ENCODE measurements around the gene NR1D2. TPM values are rescaled to one million over a fixed set of nuclear protein-coding genes. Genes with fewer than 3 reads are reported as not detected.
"Not testable (repeated sequence)": the region's sequence is repeated elsewhere in the genome, so short reads cannot be mapped to it uniquely, and the experiment has no call there.

Gene NR1D2
- total RNA-seq, 1 experiment from 2014 or later = 37.2 TPM

- Histone ChIP-seq H3K4me1 (replicated peaks) (peaks cover 15% of the 10 kb centered on the region; the same call in 1 of the 2 replicates), H3K36me3 (peaks cover 48% of the 10 kb centered on the region), H3K4me3 (peak overlapping the region; percentile 68)
- not testable (repeated sequence) for H3K9me3 ChIP-seq (replicated peaks); DNase-seq (ENCODE audit: low read depth in 1 of 2, low spot score in 2 of 2); H3K27me3 ChIP-seq (replicated peaks); H3K27ac ChIP-seq
Measured at GRCh38 chr3:23918331-23918730, 26.8 kb upstream of the NR1D2 start.

DNA sequence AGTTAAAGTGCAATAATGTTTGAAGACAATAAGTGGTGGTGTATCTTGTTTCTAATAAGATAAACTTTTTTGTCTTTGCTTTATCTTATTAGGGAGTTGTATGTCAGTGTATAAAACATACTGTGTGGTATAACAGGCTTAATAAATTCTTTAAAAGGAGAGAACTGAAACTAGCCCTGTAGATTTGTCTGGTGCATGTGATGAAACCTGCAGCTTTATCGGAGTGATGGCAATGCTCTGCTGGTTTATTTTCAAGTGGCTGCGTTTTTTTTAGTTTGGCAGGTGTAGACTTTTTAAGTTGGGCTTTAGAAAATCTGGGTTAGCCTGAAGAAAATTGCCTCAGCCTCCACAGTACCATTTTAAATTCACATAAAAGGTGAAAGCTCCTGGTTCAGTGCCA lies 25.5 kb upstream of the NR1D2 start:
- Histone ChIP-seq H3K9me3 (replicated peaks) (no peaks in the 10 kb centered on the region), H3K4me3 (no peak overlapping the region), H3K27me3 (replicated peaks) (no peaks in the 10 kb centered on the region), H3K36me3 (peaks cover 48% of the 10 kb centered on the region), H3K4me1 (replicated peaks) (peaks cover 15% of the 10 kb centered on the region; the same call in 1 of the 2 replicates), H3K27ac (no peak overlapping the region)
- DNase-seq (ENCODE audit: low read depth in 1 of 2, low spot score in 2 of 2) = no peak

DNA sequence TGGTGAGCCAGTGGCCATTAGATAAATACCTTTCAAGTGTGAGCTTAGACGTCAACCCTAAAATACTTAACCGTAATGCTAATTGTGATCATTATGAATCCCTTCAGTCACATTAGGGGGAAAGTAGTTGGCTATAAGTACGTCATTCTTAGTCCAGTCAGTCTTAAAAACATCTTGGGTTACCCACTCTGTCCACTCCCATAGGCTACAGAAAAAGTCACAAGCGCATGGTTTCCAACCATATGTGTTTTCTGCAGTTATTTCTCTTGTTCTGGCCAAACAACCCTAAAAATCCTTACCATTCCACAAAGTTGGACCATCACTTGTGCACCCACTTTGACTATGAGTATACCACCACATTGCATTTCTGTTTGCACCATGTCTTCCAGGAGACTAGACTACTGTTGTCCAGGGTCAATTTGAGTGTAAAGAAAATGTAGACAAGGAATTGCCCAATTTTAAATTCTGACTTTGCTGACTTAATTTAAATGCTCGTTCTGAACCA lies 24.9 kb upstream of the NR1D2 start:
- H3K27ac ChIP-seq = no peak overlapping the region
- H3K4me3 ChIP-seq = no peak overlapping the region
- no peak for DNase-seq (ENCODE audit: low read depth in 1 of 2, low spot score in 2 of 2)
- H3K27me3 ChIP-seq (replicated peaks) = no peaks in the 10 kb centered on the region
- H3K4me1 ChIP-seq (replicated peaks) = peaks cover 15% of the 10 kb centered on the region; the same call in 1 of the 2 replicates
- peaks cover 48% of the 10 kb centered on the region for H3K36me3 ChIP-seq
- H3K9me3 ChIP-seq (replicated peaks) = no peaks in the 10 kb centered on the region

- no peaks in the 10 kb centered on the region for H3K9me3 ChIP-seq (replicated peaks)
- H3K36me3 ChIP-seq = peaks cover 48% of the 10 kb centered on the region
- H3K4me1 ChIP-seq (replicated peaks) = peaks cover 10% of the 10 kb centered on the region; the same call in 1 of the 2 replicates
- H3K27ac ChIP-seq = no peak overlapping the region
- H3K4me3 ChIP-seq = no peak overlapping the region
- H3K27me3 ChIP-seq (replicated peaks) = no peaks in the 10 kb centered on the region
- no peak for DNase-seq (ENCODE audit: low read depth in 1 of 2, low spot score in 2 of 2)
Measured at GRCh38 chr3:23921052-23921511, 24.0 kb upstream of the NR1D2 start.

DNA sequence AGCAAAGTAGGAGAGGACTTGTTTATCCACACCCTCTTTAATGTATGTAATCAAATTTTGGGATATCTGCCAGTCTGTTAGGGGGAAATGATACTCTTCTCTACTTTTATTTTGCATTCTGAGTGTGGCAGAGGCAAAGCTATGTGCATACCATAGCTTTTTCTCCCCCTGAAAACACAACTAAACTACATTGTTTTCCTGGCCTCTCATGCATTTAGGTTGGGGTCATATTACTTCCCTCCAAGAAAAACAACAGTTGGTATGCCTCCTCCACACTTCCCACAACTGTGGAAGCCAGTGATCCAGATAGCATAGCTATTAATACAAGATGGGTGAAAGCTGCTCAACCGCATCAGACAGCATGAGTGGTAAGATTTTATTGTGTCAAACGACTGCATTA lies 21.3 kb upstream of the NR1D2 start:
- H3K4me1 ChIP-seq (replicated peaks) = peaks cover 1% of the 10 kb centered on the region; the same call in 1 of the 2 replicates
- H3K27ac ChIP-seq = no peak overlapping the region
- DNase-seq (ENCODE audit: low read depth in 1 of 2, low spot score in 2 of 2) = no peak
- H3K27me3 ChIP-seq (replicated peaks) = no peaks in the 10 kb centered on the region
- H3K4me3 ChIP-seq = no peak overlapping the region
- H3K36me3 ChIP-seq = peaks cover 31% of the 10 kb centered on the region
- H3K9me3 ChIP-seq (replicated peaks) = no peaks in the 10 kb centered on the region

- H3K27me3 ChIP-seq (replicated peaks) = no peaks in the 10 kb centered on the region
- DNase-seq (ENCODE audit: low read depth in 1 of 2, low spot score in 2 of 2) = no peak
- H3K9me3 ChIP-seq (replicated peaks) = no peaks in the 10 kb centered on the region
- peaks cover 6% of the 10 kb centered on the region for H3K36me3 ChIP-seq
- no peaks in the 10 kb centered on the region for H3K4me1 ChIP-seq (replicated peaks)
- no peak overlapping the region for H3K4me3 ChIP-seq
- H3K27ac ChIP-seq = no peak overlapping the region
Measured at GRCh38 chr3:23926246-23926645, 18.8 kb upstream of the NR1D2 start.

DNA sequence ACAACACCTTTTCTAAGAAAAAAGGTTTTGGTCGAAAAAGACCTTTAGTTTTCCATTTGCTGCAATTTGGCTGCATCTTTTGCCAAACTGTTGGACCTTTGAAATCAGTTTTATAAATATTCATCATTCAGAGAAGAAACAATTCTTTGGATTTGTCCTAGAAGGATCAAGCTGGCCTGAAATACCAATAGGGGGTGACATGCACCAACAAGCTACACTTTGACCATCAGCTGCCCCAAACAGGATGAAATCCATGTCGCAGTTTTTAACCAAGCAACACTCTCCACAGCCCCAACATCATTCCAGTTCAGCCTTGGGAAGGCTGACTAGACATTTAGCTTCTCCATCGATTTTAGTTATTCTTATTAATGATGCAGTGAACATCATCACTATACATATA lies 18.4 kb upstream of the NR1D2 start:
- H3K4me1 ChIP-seq (replicated peaks) = no peaks in the 10 kb centered on the region
- H3K9me3 ChIP-seq (replicated peaks) = no peaks in the 10 kb centered on the region
- DNase-seq (ENCODE audit: low read depth in 1 of 2, low spot score in 2 of 2) = no peak
- no peak overlapping the region for H3K4me3 ChIP-seq
- H3K36me3 ChIP-seq = peaks cover 4% of the 10 kb centered on the region; the same call in 1 of the 2 replicates
- H3K27me3 ChIP-seq (replicated peaks) = no peaks in the 10 kb centered on the region
- no peak overlapping the region for H3K27ac ChIP-seq

DNA sequence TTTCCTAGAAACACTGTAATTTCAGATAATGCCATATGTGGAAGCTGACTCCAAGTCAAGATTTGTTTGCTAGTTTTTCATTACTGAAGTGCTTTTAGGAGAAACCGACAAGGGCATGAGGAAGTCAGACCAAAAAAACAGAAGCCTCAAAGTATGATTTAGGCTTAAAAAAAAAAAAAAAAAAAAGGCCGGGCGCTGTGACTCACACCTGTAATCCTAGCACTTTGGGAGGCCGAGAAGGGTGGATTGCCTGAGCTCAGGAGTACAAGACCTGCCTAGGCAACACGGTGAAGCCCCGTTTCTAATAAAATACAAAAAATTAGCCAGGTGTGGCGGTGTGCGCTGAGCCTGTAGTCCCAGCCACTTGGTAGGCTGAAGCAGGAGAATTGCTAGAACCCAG lies 16.6 kb upstream of the NR1D2 start:
- Histone ChIP-seq H3K4me3 (no peak overlapping the region), H3K27ac (no peak overlapping the region), H3K36me3 (no peaks in the 10 kb centered on the region), H3K27me3 (replicated peaks) (no peaks in the 10 kb centered on the region), H3K9me3 (replicated peaks) (no peaks in the 10 kb centered on the region), H3K4me1 (replicated peaks) (no peaks in the 10 kb centered on the region)
- DNase-seq (ENCODE audit: low read depth in 1 of 2, low spot score in 2 of 2) = no peak

GRCh38 chr3:23931597-23931996 lies 13.5 kb upstream of the NR1D2 start:
- no peak overlapping the region for H3K27ac ChIP-seq
- no peaks in the 10 kb centered on the region for H3K4me1 ChIP-seq (replicated peaks)
- no peaks in the 10 kb centered on the region for H3K27me3 ChIP-seq (replicated peaks)
- DNase-seq (ENCODE audit: low read depth in 1 of 2, low spot score in 2 of 2) = no peak
- H3K36me3 ChIP-seq = no peaks in the 10 kb centered on the region
- H3K9me3 ChIP-seq (replicated peaks) = no peaks in the 10 kb centered on the region
- H3K4me3 ChIP-seq = no peak overlapping the region

GRCh38 chr3:23932571-23932970 lies 12.5 kb upstream of the NR1D2 start:
- H3K36me3 ChIP-seq = no peaks in the 10 kb centered on the region
- H3K27me3 ChIP-seq (replicated peaks) = no peaks in the 10 kb centered on the region
- no peaks in the 10 kb centered on the region for H3K4me1 ChIP-seq (replicated peaks)
- no peaks in the 10 kb centered on the region for H3K9me3 ChIP-seq (replicated peaks)
- no peak overlapping the region for H3K4me3 ChIP-seq
- DNase-seq (ENCODE audit: low read depth in 1 of 2, low spot score in 2 of 2) = no peak
- no peak overlapping the region for H3K27ac ChIP-seq

- Histone ChIP-seq H3K4me3 (no peak overlapping the region), H3K36me3 (no peaks in the 10 kb centered on the region), H3K27ac (no peak overlapping the region), H3K9me3 (replicated peaks) (no peaks in the 10 kb centered on the region), H3K27me3 (replicated peaks) (no peaks in the 10 kb centered on the region), H3K4me1 (replicated peaks) (no peaks in the 10 kb centered on the region)
- no peak for DNase-seq (ENCODE audit: low read depth in 1 of 2, low spot score in 2 of 2)
Measured at GRCh38 chr3:23934253-23934652, 10.8 kb upstream of the NR1D2 start.

GRCh38 chr3:23937296-23937695 lies 7.8 kb upstream of the NR1D2 start:
- Histone ChIP-seq H3K9me3 (replicated peaks) (no peaks in the 10 kb centered on the region), H3K4me1 (replicated peaks) (peaks cover 3% of the 10 kb centered on the region), H3K4me3 (no peak overlapping the region), H3K27me3 (replicated peaks) (no peaks in the 10 kb centered on the region), H3K36me3 (no peaks in the 10 kb centered on the region), H3K27ac (no peak overlapping the region)
- no peak for DNase-seq (ENCODE audit: low read depth in 1 of 2, low spot score in 2 of 2)

GRCh38 chr3:23938688-23939087 lies 6.4 kb upstream of the NR1D2 start:
- no peaks in the 10 kb centered on the region for H3K27me3 ChIP-seq (replicated peaks)
- H3K9me3 ChIP-seq (replicated peaks) = no peaks in the 10 kb centered on the region
- DNase-seq (ENCODE audit: low read depth in 1 of 2, low spot score in 2 of 2) = no peak
- no peaks in the 10 kb centered on the region for H3K36me3 ChIP-seq
- no peak overlapping the region for H3K27ac ChIP-seq
- H3K4me1 ChIP-seq (replicated peaks) = peaks cover 11% of the 10 kb centered on the region
- no peak overlapping the region for H3K4me3 ChIP-seq

DNA sequence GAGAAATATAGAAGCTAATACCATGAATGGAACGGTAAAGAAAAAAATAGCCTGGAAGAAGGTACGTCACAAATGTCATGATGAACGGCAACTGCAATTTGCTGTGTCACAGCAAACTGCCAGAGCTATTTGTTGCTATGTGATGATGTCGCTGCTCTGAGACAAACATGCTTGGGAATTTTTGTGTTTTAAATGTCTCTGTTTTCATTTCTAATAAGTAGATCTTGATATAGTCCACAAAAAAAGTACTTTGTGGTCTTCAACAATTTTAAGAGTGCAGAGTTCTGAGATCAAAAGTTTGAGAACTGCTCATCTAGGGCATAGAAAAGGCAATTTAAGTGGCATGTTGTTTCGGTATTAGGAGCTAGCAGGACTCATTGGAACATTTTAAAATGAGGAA lies 4.3 kb upstream of the NR1D2 start:
- H3K4me1 ChIP-seq (replicated peaks) = peaks cover 15% of the 10 kb centered on the region
- H3K27me3 ChIP-seq (replicated peaks) = no peaks in the 10 kb centered on the region
- peaks cover 6% of the 10 kb centered on the region; the same call in 1 of the 2 replicates for H3K36me3 ChIP-seq
- no peak overlapping the region for H3K4me3 ChIP-seq
- no peak for DNase-seq (ENCODE audit: low read depth in 1 of 2, low spot score in 2 of 2)
- no peak overlapping the region for H3K27ac ChIP-seq
- H3K9me3 ChIP-seq (replicated peaks) = no peaks in the 10 kb centered on the region

GRCh38 chr3:23941440-23941839 lies 3.6 kb upstream of the NR1D2 start:
- no peaks in the 10 kb centered on the region for H3K27me3 ChIP-seq (replicated peaks)
- peaks cover 18% of the 10 kb centered on the region for H3K4me1 ChIP-seq (replicated peaks)
- no peaks in the 10 kb centered on the region for H3K9me3 ChIP-seq (replicated peaks)
- no peak overlapping the region for H3K4me3 ChIP-seq
- DNase-seq (ENCODE audit: low read depth in 1 of 2, low spot score in 2 of 2) = no peak
- no peak overlapping the region for H3K27ac ChIP-seq
- H3K36me3 ChIP-seq = peaks cover 11% of the 10 kb centered on the region
